Measurements from ENCODE around the gene PPP1R13L.

- TF ChIP-seq CTCF (IDR thresholded peaks at IDR 0.05; ENCODE audit: low read length) (no peak), EZH2phosphoT487 (IDR thresholded peaks at IDR 0.05; ENCODE audit: low read length) (no peak), EZH2 (optimal IDR thresholded peaks at IDR 0.05; ENCODE audit: low read depth, low read length) (no peak)
Observed at GRCh38 chr19:45423033-45423588, 18.2 kb upstream of the PPP1R13L start.

Data from MM.1S (cell line).